GM19372 (cell line): Measurements from ENCODE around the gene RAB1A.

Experiments used
- ATAC-seq: cut with Tn5 transposase; IDR thresholded peaks from one replicate; pipeline ENCODE4 v1.9.1; 2021; ENCODE audit warnings: mild to moderate bottlenecking, low read depth, moderate library complexity; ENCODE audit not compliant: unreplicated experiment

The RAB1A gene

DNA sequence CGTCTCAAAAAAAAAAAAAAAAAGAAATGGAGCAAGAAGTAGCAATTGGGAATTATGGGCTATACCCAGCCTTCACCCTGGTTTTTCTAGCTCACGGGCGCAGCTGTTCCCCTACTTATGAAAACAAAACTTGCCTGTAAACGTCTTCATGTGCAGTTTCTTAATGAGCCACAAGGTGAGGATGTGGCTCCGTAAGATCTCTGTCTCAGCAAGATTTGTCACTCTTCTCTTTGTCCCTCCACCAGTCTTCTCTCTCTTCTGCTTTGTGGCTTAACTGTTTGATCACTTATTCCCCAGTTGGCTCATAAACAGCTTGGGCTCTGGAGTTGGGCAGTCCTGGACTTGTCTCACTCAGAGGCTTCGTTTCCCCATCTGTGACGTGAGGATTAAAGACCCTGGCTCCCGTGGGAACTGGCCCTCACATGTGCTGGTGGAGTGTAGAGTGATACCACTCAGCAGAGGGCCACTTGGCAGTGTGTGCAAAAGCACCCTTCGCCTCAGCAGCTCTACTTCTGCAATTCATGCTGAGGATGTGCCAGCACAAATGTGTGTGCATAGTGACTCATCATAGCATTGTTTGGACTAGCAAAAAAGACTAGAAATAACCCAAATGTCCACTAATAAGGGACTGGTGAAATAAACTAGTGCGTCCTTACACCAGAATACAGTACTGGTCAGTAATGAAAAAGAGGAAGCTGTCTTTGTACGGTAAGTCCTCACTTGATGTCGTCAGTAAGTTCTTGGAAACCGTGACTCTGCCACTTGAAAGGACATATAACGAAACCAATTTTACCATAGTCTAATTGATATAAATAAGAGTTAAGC is 65.0 kb downstream of the RAB1A start:
- peak; percentile 79 for ATAC-seq

DNA sequence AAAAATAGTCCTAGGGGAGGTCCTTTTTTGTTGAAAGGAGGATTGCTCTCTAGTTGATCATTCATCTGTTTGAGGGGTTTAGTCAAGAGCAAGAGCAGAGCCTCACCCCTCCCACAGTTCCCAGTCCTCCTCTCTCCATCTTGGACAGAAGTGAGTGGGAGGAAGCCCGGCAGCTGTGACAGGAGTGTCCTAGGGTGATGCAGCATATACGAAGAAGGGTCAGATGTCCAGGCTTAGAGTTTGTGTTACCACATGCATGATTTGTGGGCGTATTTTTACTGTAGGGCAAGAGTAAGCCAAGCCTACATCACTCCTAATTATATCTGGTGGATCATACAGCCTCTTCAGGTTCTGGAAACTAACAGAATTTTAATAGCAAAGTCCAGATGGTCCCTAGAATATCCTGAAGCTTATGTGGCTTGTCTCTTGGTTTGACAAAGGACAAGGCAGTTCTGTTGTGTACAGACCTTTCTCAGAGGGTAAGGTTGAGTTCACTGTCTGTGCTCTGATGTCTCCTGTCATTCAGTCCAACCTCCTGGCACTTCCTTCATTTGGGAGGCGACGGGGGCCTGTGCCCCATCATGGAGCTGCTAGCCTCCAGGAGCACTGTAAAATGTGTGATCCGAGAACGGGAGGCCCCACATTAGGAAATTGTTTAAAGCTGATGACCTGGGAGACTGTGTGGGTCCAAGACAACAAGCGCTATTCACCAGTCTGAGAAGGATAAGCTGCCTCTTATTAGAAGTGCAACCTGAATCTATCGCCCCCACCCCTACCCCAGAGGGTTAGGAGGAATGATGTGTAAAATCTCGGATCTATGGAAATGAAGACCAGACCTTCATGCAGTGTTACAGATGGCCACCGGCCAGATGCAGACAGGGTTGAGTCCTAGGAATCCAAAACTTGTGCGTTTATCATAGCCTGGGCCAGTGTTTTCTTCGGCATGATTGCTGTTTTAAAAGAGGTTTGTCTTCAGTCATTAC is 66.8 kb downstream of the RAB1A start:
- ATAC-seq = no peak

DNA sequence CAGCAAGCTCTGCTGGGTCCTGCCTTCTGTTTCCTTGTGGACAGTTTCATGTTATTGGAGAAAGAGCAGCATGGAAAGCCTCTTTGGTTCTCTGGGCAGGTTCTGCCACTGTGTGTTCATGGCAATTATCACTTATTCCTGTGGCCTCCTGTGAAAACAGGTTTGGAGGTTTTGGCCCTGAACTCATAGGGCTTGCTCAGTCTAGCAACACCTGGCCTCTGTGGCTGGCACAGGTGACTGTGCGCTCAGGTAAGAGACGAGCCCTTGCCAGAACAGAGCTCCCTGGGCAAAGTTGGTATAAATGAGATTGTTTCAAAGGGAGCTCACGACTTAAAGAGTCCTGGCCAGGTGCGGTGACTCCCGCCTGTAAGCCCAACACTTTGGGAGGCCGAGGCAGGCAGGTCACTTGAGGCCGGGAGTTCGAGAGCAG is 68.0 kb downstream of the RAB1A start:
- ATAC-seq = no peak

DNA sequence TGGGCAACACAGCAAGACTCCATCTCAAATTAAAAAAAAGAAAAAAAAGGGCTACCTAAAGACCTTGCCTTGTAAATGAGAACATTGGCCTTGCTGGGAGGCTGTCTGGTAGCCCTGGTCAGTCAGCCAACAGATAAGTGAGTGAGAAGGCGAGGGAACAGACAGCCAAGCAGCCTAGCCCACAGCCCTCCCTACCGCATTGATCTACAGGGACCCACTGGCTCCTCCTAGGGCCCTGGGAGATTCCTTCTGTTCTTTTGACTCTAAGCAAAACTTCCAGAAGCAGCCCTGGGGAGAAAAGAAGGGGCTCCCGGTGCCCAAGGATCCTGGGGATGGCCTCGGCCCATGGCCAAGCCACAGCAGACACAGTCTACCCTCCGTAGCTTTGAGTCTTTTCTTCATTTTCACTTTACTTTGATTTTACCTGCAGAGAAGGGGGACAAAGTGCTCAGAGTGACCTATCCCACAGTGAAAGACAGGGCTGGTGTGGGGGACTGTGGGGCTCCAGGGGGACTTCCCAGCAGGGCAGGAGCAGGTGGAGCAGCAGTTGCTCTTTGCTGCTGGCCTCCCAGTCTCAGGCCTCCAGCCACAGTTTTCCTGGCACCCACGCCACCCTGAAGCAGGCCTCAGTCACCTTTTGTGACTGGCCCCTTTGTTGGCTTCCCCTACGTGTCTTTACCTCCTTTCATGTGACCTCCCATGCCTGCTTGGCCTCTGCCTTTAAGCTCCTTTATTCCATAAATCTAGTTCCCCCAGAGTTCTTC is 68.6 kb downstream of the RAB1A start:
- ATAC-seq = no peak

DNA sequence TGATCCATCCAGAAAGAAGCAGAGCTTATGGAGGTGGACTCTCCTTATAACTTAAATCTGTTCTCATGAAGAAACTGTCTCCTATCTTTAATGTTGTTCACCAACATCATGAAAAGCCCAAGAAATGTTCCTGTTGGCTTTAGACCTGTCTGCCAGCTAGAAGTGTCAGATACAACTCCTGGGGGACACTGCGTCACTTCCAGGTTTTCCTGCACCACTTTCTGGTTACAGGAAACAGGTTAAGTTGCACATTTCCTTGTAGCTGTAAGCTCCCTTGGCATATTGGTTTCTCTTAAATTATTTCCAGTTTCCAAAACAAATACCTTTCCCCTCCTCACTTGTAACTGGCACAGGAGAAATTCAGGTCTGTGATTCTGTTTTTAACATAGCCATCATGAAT is 70.8 kb downstream of the RAB1A start:
- no peak for ATAC-seq

DNA sequence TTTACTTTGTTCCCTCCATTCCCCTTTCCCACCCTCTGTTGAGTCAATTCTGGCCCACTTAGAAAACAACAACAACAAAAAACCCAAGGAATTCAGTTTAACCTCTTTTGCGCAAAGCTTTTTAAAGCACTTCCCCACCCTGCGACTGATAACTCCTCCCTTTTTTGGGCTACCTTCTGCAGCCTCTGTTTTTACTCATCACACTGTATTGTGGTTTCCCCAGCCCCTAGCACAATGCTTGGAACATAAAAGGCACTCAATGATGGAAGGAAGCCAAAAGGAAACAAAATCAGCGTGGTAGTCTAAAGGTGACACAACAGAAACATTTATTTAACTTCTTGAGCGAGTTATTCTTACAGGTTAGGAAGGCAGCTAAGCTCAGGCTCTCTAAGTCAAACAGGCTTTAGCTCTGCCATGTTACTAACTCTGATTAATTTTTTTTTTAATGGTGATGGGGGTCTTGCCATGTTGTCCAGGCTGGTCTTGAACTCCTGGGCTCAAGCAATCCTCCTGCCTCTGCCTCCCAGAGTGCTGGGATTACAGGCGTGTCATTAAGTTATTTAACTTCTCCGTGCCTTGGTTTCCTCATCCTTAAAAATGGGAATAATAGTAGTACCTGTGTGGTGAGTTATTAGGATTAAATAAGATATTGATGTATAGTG is 72.4 kb downstream of the RAB1A start:
- no peak for ATAC-seq

DNA sequence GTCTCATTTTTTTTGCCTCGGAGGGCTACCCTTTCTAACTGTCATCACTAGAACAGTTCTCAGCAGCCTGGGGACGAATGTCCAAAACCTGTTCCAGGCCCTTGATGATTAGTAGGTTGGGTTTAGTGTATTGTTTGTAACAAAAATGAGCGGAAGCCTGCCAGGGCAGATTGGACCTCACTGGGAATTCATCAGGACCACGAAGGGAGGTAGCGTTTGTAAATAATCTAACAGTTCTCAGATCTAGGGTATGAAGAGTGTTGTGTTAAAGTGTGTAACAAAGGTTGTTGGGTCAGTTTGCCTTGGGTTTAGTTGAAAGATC is 72.9 kb downstream of the RAB1A start:
- no peak for ATAC-seq

DNA sequence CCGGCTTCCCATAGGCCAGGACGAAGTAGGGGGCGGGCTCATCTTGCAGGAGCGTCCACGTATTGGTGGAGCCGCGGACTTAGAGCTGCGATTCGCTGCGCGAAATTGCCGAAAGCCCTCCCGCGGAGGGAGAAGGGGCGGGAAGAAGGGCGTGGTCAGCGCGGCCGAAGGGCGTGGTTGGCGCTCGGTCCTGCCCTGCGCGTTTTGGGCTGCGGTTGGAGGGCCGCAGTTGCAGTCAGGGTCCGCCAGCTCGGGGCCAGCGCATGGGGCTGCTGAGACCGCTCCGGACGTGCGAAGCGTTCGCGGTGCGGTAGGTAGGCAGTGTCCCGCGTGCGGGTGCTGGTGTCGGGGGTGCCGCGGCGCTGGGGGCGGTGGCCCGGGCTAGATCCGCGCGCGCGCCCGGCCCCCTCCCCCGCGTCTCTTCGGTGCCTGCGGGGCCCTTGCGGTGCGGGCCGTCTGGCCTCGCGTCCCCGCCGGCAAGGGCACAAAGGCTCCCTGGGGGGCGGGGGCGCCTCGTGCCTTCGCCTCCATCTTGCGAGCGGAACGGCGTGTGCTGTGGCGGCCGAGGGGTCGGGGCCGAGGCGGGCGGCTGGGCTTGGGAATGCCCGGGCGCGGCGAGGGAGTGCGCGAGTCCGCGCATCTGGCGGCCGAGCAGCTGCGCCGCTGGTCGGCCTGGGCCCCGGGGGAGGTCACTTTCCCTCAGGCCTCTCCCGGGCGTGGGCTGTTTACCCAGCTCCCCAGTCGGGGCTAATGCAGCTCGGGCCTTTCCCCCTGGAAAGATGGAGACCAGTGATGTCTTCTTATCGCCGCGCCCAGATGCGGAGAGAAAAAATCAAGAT is 73.5 kb downstream of the RAB1A start, which contains the start of gene CEP68:
Gene CEP68 (plus strand): TSS at position 202 of the 839 bp plus-strand sequence. CDS start 13,029 bp downstream, outside the sequence.
- ATAC-seq = peak; percentile 86

DNA sequence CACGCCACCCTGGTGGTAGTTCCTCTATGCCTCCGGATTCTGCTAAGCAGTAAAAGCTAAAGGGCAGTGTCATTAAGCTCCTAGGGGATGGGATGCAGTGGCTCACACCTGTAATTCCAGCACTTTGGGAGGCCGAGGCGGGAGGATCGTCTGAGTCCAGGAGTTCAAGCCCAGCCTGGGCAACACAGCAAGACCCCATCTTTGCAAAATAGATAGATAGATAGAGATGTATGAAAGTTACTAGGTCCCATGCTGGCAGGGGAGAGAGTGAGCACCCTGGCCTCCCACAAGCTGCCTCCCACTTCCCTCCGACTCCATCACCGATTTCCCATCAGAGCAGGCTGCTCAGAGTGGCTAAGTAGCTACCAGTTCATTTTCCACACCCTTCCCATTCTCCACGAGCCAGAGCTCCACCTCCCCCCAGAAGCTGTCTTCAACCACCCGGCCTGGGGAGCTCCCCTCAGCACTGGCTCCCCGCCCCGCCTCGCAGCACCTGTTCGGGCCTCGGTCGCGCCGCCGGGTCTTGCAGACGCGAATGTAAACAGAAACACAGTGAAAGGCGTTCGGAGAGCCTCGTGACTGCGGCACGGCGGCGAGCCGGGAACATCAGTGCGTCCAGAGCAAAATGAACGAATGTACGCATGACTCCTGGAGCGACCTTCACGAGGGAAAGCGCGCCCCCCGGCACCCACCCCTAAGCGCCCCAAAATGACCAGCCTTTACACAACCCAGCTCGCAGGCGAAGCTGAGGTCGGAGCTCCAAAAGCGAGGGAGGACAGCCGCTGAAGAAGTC is 74.3 kb downstream of the RAB1A start:
- ATAC-seq = peak; percentile 27

DNA sequence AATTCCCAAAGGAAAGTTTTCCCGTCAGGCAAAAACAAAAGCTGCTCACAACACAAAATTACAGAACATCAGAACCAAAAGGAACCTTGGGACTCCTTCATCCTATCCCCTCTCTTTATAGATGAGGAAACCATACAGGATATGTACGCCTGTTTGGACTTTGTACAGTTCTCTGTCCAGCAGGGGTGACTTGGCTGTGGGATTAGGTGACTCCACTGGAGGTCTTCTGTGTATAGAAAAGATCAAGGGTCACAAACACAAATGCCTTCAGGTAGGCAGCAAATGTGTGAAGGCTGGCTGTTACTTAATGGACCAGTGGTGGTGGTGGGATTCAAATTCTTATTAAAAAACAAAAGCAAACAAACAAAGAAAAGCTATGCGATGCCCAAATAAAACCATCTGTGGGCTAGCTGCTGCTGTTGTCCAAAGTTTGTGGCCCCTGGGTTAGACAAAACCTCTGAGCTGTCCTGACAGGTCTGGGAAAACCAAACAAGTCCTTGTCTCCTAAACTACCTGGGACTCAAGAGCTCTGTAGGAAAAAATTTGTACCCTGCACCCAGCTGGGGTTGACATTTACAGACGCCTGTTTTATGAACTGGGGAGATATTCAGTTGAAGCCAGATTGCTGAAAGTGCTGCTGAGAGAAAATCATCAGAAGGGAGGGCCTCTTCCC is 75.0 kb downstream of the RAB1A start:
- no peak for ATAC-seq

DNA sequence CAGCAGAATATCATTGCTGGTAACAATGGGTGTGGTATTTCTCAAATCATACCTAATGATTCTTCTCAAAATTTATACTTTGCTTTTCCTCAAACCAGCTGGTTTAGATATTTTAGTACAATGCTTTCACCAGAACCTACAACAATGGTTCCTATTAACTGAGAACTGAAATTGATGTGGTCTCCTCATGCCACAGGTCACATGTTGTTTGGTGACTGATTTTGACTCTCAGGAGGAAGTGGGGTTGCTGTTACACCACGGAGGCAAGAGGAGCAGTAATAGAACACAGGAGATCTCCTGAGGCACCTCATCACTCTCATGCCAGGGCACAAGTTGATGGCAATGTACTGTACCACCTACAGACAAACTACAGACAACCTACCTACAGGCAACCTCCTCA is 76.7 kb downstream of the RAB1A start:
- peak; percentile 42 for ATAC-seq

DNA sequence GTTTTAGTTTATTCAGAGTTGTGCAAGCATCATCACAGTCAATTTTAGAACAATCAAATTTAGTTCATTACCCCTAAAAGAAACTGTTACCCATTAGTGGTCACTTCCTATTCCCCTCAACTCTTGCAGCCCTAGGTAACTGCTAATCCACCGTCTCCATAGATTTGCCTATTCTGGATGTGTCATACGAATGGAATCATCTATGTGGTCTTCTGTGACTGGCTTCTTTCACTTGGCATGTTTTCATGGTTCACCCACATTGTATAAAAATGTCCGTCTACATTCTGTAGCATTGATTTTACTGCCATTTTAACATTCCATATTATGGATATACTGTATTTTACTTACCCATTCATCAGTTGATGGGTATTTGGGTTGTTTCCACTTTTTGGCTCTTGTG is 79.0 kb downstream of the RAB1A start:
- ATAC-seq = no peak

DNA sequence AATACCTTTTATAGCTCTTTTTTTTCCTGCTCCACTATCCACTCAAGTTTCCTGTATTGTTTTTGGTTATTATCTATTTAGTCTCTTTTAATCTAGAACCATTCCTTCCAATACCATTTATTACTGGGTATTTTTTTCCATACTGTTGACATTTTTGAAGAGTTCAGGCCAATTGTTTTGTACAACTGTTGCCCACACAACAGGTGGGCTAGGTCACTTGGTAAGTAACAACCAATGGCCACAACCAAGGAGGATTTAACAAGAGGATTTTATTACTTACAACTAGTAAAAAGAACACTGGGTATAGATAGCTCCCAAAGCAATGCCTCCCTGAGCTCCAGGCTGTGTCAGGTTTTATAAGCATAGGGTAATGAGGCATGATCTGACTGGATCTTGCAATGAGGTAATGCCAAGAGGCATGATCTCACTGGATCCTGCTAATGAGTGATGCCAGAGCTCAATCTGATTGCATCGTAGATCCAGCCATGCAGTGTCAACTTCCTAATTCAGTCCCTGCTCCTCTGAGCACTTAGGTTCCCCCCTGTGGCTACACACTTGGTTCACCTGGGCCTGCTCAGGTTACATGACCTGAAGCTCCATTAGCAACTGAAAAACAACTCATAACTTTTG is 80.8 kb downstream of the RAB1A start:
- no peak for ATAC-seq

DNA sequence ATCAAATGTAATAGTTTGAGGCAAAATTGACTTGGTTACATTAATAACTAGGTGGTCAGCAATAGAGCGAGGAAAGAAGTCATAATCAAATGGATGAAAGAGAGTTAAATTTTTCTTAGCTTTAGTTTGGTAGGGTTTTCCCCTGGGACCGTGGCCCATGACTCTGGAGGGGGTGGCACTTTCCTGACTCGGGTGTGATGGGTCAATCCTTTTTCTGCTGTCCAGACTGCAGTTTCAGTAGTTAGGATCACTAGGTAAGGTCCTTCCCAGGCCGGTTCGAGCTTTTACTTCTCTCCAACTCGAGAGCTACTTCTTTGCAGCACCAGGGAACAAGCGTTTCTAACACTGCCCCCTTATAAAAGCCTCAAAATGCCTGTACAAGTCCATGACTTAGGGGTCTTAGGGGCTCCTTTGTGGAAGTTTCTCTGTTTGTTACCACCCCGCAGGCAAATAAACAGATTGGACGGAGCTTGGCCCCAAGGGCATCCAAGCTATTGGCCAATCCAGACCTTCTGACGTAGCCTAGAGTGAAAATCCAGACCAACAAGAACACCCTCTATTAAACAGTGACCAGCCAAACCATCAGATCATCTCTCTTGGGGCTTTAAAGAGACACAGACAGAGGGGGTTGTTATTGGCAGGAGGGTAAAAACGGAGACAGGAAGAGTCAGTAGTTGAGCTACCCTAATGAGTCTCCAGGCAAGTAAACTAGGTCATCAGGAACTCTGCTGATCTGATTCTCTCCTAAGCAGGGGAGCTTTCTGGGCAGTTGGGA is 83.1 kb downstream of the RAB1A start:
- no peak for ATAC-seq

DNA sequence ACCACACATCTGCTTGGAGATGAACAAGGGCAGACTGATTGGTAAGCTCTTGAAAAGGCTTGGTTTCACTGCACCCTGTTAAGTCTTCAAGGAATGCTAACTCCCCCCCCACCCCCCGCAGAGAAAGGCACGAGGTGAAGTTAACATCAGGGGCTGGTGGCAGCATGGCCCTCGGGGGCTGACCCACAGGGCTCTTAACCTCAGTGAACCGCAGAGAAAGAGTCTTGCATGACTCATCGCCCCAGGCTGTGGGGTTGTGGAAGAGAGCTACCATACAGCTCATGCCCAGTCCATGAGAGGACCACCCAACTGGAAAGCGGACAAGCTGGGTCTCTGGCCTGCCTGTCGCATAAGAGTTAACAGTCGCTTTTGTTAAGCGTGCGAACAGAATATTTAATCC is 84.3 kb downstream of the RAB1A start:
- no peak for ATAC-seq

DNA sequence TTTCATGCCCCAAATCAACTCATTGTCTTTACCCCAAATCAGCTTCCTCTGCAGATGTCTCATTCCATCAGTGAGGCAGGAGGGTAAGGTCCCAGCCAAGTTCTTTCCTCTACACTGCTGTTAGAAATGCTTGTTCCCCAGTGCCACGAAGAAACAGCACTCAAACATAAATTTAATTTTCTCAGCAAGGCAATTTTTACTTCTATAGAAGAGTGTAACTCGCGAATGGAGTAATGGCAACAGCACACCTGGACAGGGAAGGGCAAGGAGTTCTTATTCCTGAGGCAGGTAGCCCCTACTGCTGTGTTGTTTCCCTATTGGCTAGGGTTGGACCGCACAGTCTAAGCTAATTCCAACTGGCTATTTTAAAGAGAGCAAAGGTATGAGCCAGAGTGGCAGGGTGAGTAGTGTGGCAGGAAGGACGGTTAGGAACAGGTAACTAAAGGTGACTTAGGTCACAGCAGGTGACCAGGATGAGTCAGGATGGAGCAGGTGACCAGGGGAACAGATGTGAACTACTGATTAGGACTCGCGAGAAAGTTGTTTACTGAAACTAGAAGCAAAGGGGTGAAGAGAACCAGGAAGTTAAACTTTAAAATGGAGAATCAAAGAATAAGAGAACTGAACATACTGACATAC is 85.7 kb downstream of the RAB1A start:
- no peak for ATAC-seq
